NT2/D1 (cell line): Measurements from ENCODE around the gene PGP.

ENCODE experiments used
- SUZ12 ChIP-seq: IDR thresholded peaks from 2 replicates; pipeline ENCODE4 v1.6.1; 2011; ENCODE audit not compliant: insufficient read length, insufficient read depth; ENCODE audit errors: extremely low read depth
- ZNF274 ChIP-seq: IDR thresholded peaks from 2 replicates; pipeline ENCODE4 v1.6.1; 2011; ENCODE audit warnings: mild to moderate bottlenecking, low read depth, low read length

DNA sequence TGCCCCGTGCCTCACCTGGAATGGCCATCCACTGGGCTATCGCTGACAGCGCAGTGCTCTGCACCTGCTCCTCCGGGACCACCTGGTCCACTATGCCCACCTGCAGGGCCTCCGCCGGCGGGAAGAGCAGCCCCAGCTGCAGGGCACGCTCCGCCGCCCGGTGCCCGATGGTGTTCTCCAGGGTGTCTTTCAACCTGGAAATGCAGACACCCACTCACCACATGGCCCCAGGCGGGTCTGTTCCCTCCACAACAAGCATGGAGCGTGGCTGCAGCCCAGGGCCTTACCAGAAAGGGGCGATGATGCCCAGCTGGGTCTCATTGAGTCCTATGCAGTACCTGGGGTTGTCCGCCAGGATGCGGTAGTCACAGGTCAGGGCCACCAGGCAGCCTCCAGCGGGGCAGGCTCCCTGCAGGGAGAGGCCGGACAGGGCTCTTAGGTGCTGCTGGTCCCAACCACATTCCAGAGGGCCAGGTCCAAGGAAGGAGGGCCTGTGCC is 28.4 kb upstream of the PGP start:
- TF ChIP-seq SUZ12 (no peak), ZNF274 (no peak)
